Activated CD4-positive, alpha-beta T cell treated with anti-CD3 and anti-CD28 coated beads, Interleukin-2, Interleukin-6, amounts not matched to agents 100 ng/mL and 50 ng/mL, durations not matched to agents 16 hours and 8 hours (primary cell): Measurements from ENCODE around the gene PPP4R4.
"Not testable (repeated sequence)": the region's sequence is repeated elsewhere in the genome, so short reads cannot be mapped to it uniquely, and the experiment has no call there.

ENCODE experiments used
- DNase-seq: peaks from one replicate; pipeline ENCODE4 v3.0.0-alpha.2; 2020

PPP4R4 gene

DNA sequence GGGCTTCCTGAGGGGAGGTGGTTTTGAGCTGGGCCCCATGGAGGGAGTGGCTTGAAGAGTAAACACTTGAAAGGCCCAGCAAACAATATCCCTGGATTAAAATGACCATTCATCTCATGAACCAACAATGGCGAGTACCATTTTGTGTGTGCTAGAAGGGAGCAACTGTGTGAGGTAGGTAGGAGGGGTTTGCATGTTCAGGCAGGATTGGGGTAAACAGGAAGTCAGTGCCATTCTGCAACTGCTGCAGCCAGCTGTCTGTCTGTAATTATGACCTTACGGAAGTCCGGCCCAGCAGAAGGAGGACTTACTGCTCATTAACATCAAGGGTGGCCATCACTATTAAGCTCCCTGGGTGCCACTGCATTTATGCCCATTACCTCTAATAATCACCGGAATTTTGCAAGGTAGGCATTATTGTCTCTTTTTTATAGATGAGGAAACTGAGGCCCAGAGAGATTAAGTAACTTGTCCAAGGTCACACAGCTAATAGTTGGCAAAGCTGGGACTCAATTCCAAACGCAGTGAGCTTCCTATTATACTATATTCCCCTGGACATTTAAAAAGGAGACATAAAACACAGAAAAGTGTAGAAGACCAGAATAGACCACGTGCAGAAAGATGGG, 28.1 kb upstream of the PPP4R4 start:
- no peak for DNase-seq

DNA sequence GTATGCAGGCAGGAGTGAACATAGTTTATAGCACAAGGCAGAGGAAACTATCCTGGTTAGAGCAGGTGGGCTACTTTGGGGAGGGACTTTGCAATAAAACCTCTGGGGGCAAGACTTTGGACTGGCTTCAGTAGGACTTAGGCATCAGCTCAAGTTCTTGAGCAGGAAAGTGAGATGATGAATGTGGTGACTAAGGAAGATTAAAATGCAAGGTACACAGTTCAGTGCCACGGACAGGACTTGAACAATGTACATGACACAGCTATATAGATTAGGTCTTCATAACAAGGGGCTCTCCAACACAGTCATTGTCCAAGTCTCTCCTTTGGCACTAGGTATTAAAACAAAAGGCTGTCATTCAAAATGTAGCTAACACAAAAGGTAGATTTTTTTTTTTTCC, 21.4 kb upstream of the PPP4R4 start:
- no peak for DNase-seq

DNA sequence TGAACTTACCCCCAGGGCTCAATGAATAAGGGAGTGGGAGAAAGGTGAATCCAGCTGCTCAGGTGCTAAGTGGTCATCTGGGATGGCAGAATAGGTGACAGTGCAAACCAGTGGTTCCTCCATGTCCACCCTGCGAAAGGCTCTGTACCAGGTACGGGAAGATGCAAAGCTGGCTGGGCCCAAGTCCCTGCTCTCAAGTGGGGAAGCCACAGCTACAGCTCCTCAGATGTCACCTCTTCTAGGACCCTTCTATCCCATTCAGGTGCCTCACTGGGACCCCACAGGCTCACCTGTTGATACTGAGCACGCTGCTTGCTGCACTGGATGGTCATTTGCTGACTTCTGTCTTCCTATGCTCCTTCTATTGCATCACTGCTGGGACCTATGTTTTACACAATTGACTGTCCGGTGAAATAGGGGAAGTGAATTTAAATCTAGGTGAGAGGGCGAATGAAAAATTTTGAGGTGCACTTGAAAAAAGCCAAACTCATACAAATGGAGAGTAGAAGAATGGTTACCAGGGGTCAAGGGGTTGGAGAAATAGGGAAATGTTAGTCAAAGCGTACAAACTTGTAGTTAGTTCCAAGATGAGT, 20.3 kb upstream of the PPP4R4 start:
- DNase-seq = no peak

DNA sequence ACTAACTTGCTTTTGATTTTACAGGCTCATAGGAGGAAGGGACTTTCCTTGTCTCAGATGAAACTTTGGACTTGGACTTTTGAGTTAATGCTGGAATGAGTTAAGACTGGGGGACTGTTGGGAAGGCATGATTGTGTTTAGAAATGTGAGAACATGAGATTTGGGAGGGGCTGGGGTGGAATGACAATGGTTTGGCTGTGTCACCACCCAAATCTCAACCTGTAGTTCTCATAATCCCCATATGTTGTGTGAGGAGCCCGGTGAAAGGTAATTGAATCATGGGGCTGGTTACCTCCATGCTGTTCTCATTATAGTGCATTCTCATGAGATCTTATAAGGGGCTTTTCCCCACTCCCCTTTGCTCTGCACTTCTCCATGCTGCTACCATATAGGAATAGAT, 18.0 kb upstream of the PPP4R4 start:
- not testable (repeated sequence) for DNase-seq

DNA sequence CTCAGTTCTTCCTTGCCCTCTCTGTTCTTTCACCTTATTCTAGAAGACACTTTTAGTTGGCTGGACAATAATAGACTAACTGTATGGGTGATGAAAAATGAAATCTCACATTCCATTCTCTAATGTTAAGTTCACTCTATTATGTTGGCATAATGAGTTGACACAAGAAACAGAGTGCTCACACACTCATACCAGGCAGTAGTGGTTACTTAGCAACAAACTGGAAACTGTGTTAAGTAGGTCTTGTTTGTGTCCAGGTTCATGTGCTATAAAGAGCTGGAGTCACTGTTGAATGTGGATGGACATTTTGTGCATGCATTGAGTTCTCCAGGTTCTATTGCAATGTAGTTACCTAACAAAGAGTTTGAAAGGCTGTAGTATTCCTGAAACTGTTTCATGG, 16.9 kb upstream of the PPP4R4 start:
- no peak for DNase-seq

DNA sequence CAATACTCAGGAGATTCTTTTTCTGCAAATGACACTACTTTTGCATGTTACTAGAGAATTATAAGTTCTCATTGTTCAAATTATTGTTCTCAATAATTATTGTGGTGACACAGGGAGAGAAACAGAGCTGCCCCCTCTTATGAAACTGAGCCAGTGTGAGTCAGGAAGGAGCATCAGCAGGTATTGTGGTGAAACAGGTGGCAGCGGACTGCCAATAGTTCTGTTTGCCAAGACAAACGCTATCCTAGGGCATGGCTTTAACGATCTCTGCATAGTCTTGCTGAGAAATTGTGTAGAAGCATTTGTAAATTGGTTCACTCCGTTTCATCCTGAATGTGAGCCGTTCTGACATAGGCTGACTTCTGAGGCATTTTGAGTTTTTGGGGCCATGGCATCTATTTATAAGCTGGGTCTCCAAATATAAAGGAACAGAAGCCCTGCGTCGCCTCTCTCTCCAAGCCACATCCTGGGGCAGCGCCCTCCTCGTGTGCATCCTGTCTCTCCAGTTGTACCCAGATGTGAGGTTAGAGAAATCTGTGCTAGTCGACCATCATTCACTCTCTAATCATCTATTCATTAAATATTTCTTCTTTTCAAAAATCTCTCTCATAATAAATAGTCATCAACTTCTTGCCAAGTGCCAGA, 15.8 kb upstream of the PPP4R4 start:
- DNase-seq = no peak

DNA sequence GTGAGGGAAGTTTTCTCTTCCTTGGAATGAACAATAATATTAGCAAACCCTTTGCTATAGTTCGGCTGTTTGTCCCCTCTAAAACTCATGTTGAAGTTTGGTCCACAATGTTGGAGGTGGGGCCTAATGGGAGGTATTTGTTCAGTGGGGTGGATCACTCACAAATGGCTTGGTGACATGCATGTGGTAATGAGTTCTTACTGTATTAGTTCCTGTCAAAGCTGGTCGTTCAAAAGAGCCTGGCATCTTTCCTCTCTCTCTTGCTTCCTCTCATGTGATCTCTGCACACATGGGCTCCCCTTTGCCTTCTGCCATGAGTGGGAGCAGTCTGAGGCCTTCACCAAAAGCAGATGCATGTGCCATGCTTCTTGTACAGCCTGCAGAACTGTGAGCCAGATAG, 13.1 kb upstream of the PPP4R4 start:
- DNase-seq = no peak

DNA sequence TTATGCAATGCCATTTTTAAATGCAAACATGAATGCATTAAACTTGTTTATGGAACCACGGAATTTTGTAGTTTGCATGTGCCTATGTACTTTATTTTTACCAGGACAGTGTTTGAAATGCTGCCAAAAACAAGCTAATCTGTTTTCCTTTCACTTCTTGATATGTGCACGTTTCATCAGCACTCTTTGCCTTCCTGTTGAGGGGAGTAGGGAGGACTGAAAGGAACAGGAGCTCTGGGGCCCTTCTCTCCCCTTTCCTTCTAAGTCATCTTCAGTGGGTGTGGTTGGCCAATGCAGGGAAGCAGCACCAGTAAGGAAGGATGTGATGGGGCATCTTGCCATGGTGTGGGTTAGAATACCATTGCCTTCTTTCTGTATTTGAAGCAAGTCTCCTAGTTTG, 12.1 kb upstream of the PPP4R4 start:
- DNase-seq = no peak

DNA sequence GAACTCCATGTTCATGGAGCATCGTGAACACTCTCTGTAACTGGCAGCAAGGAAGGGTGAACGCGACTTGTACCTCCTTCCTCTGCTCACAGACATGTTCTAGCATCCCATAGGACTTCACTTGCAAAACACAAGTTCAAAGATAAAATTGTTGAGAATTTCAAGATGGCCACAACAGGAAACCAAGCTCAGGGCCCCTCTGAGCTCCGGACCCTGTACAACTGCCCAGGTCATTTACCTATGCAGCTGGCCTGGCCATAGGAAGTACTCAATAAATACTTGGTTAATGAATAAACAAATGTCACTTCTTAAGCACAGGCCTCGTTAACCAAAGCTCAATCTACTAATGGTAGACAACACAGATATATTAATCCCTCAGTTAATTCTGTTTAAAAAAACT, 11.7 kb upstream of the PPP4R4 start:
- DNase-seq = no peak

DNA sequence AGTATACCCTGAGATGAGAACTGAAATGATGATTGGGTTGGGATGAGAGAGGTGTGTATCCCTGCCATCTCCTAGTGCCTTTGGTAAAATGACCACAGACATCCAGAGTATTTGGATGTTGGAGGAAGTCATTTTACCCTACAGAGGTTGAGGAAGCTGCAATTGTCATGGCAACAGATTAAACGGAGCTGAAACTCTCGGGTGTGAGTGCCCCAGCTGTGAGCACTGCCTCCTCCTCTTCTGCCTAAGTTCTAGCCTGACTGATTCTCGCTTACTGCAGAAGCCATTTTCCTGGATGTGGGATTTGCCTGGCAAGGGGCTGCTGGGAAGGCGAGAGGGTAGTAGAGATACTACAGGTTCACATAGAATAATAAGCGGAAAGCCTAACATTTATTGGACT, 10.3 kb upstream of the PPP4R4 start:
- no peak for DNase-seq

DNA sequence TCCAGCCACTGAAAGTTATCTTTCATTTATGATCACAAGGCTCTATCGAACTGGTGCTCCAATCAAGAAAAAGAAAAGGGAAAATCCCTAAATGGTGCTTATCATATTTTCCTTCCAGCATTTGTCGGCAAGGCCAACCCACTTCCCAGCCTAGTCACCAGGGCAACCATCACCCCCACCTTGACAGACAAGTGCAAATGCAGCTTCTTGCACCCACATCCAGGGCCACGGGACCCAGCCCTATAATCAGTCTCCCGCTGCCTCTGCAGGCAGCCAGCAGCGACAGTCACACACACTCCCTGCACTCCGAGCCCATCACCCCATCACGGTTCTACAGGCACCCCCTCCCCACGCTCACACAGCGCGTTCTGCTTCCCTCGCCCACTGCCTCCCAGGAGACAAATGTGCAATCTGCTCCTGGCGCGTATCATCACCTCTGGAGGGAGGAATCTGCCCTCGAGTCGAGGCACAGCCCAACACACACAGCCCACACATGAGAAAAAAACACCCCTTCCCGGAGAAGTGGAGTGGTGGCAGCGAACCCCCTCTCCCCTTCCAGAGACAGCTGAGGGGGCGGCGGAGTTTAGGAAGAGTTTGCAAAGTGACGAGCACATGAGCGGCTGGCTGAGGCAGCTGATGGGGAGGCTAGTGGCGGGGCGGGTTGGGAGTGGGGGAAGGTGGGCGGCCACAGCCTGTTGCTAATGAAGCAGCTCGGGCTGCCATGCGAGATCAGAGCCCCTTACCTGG, 9.3 kb upstream of the PPP4R4 start:
- no peak for DNase-seq

DNA sequence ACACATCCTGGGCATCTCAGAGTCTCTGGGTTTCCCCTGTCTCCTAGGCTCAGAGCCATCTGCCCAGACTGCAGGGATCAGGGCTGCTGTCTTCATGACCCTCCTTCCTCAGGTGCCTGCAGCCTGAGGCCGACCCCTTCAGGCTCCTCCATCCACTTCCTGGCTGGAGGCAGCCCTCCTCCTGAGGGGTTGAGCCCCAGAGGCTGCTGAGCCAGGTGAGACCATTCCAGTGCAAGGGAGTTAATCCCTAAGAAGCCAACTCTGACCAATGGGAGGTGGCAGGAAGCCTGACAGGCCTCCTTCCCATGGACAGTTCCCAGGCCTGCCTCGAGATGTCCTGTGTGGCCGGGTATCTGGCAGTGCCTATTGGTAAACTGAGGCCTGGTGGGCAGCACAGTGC, 8.4 kb upstream of the PPP4R4 start:
- DNase-seq = no peak

DNA sequence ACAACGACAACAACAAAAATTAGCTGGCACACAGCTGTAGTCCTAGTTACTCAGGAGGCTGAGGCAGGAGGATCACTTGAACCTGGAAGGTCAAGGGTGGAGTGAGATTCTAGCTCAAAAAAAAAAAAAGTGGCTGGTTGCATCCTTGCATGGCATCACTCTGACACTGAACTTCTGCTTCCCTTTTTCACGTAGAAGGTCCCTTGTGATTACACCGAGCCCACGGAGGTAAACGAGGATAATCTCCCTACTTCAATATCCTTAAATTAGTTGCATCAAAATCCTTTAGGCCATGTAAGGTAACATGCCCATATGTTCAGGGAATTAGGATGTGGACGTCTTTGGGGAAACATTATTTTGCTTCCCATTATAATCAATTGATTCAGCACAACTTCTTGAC, 4.0 kb upstream of the PPP4R4 start:
- no peak for DNase-seq

DNA sequence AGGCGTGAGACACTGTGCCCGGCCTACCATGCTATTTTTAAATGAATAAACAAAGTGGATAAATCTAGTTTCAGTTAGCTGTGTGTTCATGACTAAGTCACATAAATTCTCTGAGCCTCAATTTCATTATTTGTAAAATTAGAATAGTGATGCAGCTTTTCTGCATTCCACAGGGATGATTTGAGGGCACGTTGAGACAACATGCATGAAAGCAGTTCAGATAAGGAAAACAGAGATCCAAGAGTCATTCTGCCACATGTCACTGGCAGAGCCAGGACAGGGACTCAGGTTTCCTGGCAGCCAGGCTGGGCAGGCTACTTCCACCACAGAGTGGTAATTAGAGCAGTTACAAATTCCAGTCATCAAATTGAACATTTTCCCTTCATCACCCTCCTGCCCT, 2.9 kb upstream of the PPP4R4 start:
- DNase-seq = no peak

DNA sequence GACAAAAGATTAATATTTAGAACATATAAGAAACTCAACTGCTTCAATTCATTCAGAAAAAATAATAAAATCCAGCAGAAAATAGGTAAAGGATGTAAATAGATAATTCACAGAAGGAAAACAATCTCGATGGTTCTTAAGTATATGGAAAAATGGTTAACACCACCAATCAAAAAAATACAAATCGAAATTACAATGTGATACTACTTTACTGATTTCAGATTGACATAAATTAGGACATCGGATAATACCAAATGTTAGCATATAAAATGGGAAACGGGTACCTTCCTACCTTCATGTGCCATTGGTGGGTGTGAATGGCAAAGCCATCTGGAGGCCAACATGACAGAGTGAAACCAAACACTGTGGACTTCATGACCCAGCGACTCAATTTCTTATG, 1.6 kb upstream of the PPP4R4 start:
- DNase-seq = no peak

DNA sequence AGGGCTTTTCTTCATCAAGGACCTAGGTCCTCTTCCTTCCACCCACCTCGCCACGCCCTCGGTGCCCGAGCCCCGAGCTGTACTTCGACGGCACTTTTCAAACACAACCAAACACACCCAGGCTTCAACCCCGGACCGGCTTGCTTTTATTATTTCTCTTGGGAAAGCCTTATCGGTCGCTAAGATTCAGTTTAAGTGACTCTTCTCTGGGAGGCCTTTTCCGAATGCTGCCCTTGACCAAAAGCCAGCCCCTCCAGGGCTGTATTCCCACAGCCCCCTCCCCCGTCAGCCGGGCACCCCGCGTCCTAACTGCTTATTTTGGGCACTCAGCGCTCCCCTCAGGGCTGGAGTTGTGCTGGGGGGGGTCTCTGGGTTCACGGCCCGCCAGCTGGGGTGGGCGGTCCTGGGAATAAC, 644 bp upstream of the PPP4R4 start:
- DNase-seq = no peak

DNA sequence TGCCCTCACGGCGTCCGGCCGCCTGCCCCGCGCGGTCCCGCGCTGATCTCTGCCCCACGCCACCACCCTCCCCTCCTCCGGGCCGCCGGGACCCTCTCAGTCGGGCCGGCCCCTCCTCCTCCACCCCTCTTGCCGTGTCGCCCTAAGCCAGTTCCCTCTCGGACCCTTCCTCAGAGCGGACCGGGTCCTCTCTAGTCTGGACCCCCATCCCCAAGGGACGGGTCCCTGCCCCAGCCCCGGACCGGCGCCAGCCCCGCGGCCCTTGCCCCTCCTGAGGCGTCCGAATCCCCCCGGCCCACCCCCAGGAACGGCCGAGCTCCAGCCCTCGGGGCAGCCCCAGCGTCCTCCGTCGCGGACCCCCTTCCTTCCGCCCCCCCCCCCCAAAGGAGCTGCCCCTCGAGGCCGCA, 485 bp downstream of the PPP4R4 start:
- DNase-seq = no peak

DNA sequence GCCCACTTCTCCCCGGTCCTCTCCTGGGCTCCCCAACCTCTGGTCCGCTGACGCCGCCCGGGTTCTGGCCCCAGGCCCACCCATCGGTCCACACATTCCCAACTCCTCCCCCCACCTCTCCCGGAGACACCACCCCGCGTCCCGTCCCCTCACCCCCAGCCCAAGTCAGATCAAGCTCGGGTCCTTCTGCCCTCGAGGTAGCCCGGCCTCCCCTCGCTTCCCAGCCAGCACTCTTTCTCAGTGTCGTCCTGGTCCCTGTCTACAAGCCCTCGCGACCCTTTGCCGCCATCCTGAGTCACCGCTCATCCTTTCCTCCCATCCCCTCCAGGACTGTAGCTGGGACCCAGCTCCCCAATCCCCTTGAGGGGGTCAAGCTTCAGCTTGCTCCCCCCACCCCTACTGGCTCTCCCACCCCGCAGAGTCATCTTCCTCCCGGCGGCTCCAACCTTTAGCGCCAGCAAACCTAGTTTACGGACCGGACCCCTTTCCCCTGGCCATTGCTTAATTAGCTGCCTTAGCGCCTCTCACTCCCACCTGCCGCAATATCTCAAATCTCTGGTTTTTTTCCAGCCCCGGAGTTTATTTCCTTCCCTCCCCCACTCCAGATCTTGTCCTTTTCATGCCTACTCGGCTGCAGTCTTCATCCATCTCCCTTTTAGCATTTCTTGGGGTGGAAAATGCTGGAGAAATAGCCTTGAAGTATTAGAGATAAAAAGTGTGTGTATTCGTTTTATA, 1.1 kb downstream of the PPP4R4 start:
- DNase-seq = no peak

DNA sequence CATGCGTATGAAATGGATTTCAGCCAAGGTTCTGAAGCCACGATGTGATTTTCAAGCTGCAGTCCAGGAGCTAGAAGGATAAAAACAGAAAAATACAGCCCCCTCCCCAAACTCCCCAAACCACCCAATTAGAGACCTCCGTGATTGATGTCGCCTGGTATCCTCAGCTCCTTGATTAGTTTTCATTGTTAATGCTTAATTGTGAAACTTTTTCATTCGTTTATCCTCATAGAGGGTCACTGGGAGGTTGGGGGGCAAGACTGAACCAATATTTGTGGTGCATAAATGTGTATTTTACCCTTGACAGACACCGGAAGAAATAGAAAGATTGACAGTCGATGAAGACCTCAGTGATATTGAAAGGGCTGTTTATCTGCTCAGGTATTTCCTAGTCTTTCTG, 1.6 kb downstream of the PPP4R4 start:
- no peak for DNase-seq

DNA sequence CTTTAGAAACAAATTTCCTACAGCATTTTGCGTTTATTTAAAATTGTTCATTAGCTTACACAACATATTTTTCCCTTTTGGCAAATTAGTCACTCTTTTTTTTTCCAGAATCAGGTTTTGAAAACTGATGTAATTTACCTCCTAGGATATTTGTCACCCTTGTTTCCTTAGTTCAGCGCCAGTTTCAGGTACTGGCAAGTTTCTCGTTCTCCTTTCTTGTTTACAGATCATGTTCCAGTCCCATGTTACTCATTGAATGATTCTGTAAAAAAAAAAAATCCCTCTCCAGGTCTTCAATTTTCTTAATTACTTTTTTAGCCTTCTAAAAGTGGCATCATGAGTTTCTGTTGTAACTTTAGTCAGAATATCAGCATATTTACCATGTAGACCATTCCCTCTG, 2.7 kb downstream of the PPP4R4 start:
- DNase-seq = no peak

DNA sequence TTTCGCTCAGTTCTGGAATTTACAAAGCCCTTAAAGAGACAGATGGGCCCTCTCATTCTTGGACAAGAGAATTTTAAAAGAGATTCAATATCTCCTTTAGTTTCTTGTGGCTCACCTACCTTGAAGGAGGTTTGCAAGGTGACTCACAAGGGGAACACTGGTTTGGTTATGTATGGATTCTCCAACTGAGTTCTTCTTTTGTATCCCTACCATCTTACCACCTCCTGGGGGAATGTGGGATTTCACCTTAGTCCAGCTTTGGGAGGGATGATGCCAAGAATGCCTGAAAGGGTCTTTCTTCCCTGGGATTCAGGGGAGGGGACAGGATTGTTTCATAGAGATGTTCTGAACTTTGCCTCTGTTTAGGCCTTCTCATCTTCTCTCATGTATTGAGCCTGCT, 3.7 kb downstream of the PPP4R4 start:
- DNase-seq = no peak

DNA sequence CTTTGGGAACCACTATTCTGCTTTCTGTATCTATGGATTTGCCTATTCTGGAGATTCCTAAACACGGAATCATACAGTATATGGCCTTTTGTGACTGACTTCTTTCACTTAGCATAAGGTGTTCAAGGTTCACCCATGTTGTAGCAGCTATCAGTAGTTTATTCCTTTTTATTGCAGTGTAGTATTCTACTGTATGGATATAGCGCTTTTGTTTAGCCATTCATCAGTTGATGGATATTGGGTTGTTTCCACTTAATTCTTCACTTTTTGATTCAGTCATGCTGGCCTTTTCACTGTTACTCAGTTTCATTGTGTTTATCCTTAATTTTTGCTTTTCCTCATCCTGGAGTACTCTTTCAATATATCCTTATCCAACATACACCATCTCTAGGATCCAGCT, 5.1 kb downstream of the PPP4R4 start:
- DNase-seq = no peak

DNA sequence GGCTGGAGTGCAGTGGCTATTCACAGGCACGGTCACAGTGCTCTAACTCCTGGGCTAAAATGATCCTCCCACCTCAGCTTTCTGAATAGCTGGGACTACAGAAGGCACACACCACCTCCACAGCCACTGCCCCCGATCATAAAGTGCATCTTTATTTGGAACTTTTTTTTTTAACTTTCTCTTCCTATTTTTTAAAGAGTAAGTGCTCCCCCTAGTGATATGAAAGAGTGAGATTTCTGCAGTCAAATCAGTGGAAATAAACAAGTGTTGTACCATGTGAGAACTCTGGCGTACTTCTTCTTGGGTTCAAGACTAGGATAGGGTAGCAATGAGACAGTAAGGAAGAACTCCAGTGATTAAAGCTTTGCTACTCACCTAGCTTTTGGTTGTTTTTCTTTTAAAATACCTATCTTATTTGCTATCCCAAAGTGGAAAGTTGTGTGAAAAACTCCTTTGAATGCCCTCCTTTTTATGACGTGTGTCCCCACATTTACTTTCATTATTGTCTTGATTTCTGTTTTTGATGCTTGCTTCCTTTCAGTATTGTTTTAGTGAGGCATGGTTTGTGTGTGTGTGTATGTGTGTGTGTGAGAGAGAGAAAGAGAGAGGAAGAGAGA, 6.6 kb downstream of the PPP4R4 start:
- DNase-seq = peak; percentile 64
